Gastrocnemius medialis (tissue), 4 donors: Measurements from ENCODE around the gene TTC28. TPM values are rescaled to one million over a fixed set of nuclear protein-coding genes. Genes with fewer than 3 reads are reported as not detected.

Source experiments
- ATAC-seq, 2 donors: fragments of 150-250 bp; one replicate each; pipeline ENCODE4 v1.9.1; 2016
- DNase-seq, 2 donors: peaks; one replicate each; pipeline ENCODE4 v3.0.0-alpha.2; 2019
- H3K27ac ChIP-seq, 4 donors: fragments of 200-600 bp; sonication (generic); 1 replicate in 1 of 4; 2 replicates in 3 of 4; pipeline ENCODE4 v1.5.1; 2016 to 2018; ENCODE audit warnings: mild to moderate bottlenecking in 2 of 4, moderate library complexity in 1 of 4
- H3K27me3 ChIP-seq, 3 donors: fragments of 200-600 bp; sonication (generic) in 2 of 3; 1 replicate in 1 of 3; 2 replicates in 2 of 3; pipeline versions ENCODE4 v1.5.1 to v1.6.0; 2016 to 2019; ENCODE audit warnings: mild to moderate bottlenecking in 1 of 3, moderate library complexity in 1 of 3
- H3K36me3 ChIP-seq, 2 donors: fragments of 200-600 bp; sonication (generic) in 1 of 2; one replicate each; pipeline ENCODE4 v1.5.1; 2017 to 2018
- H3K4me1 ChIP-seq, 2 donors: fragments of 200-600 bp; sonication (generic) in 1 of 2; one replicate each; pipeline ENCODE4 v1.5.1; 2016 to 2017; ENCODE audit warnings: mild to moderate bottlenecking in 2 of 2
- H3K4me3 ChIP-seq, 4 donors: fragments of 200-600 bp; sonication (generic) in 3 of 4; 1 replicate in 1 of 4; 2 replicates in 3 of 4; pipeline ENCODE4 v1.5.1; 2016 to 2019; ENCODE audit warnings: mild to moderate bottlenecking in 2 of 4
- H3K9me3 ChIP-seq, 3 donors: fragments of 200-600 bp; sonication (generic) in 2 of 3; 1 replicate in 1 of 3; 2 replicates in 2 of 3; pipeline ENCODE4 v1.5.1; 2016 to 2019
- CTCF ChIP-seq, 5 experiments: fragments of 450-650 bp in 3 of 5; fragments of 200-600 bp in 2 of 5; sonication (generic) in 2 of 5; IDR thresholded peaks in 4 of 5; conservative IDR thresholded peaks in 1 of 5; 1 replicate in 4 of 5; 2 replicates in 1 of 5; pipeline ENCODE4 v1.5.1; 2016 to 2019; ENCODE audit warnings: antibody characterized with exemption in 5 of 5, mild to moderate bottlenecking in 3 of 5, moderate library complexity in 3 of 5
- POLR2A ChIP-seq, 2 donors: fragments of 450-650 bp; IDR thresholded peaks; one replicate each; pipeline ENCODE4 v1.6.1; 2017; ENCODE audit warnings: antibody characterized with exemption in 2 of 2, mild to moderate bottlenecking in 2 of 2, moderate library complexity in 2 of 2
- in situ Hi-C, 4 donors: fragments of 200-750 bp; cut with MboI; loops; one replicate each; pipeline versions ENCODE4 v1.15.0 to v1.8.0; 2017; ENCODE audit warnings: low sequenced_read_pairs in 4 of 4
- intact Hi-C: fragments of 100-400 bp; cut with DNase I; formaldehyde crosslinking; loops from one replicate; pipeline ENCODE4 v1.15.1; 2023; ENCODE audit warnings: low total_unique reads
- total RNA-seq, 4 donors: library from RNA; depleted of rRNA; stranded (reverse); fragments of >200 nt; gene quantifications; one replicate each; pipeline versions ENCODE4 v1.1.0 to v1.2.3, GENCODE V29; 2016

Gene TTC28
- total RNA-seq, 4 donors from 2014 or later, result 6.3 to 18.1 (median 8.4) TPM

- no peak overlapping the region for H3K27ac ChIP-seq
- TF ChIP-seq POLR2A (IDR thresholded peaks at IDR 0.05), result no peak
- TF ChIP-seq CTCF (IDR thresholded peaks at IDR 0.05 in 4 of 5, conservative IDR thresholded peaks at IDR 0.05 in 1 of 5), result no peak
- no peaks in the 10 kb centered on the region for H3K9me3 ChIP-seq
- intact Hi-C loops, result no loop called here
- no peak overlapping the region for H3K4me3 ChIP-seq
- H3K36me3 ChIP-seq, result no peaks in the 10 kb centered on the region
- no peaks in the 10 kb centered on the region for H3K27me3 ChIP-seq
- H3K4me1 ChIP-seq, result peaks cover 14% of the 10 kb centered on the region in 2 donors
- in situ Hi-C loops, result no loop called here
- ATAC-seq (no peak), DNase-seq (no peak)
Measured at GRCh38 chr22:28180804-28181731, 498.6 kb downstream of the TTC28 start.

GRCh38 chr22:28179392-28179791, 500.2 kb downstream of the TTC28 start:
- Histone ChIP-seq H3K36me3 (no peaks in the 10 kb centered on the region), H3K27me3 (no peaks in the 10 kb centered on the region), H3K9me3 (no peaks in the 10 kb centered on the region), H3K27ac (no peak overlapping the region), H3K4me1 (peaks cover 14% of the 10 kb centered on the region in 2 donors), H3K4me3 (no peak overlapping the region)
- ATAC-seq (no peak), DNase-seq (no peak)
- in situ Hi-C loops, result no loop called here
- TF ChIP-seq POLR2A (IDR thresholded peaks at IDR 0.05), result no peak
- TF ChIP-seq CTCF (IDR thresholded peaks at IDR 0.05 in 4 of 5, conservative IDR thresholded peaks at IDR 0.05 in 1 of 5), result no peak
- intact Hi-C loops, result no loop called here

- Histone ChIP-seq H3K36me3 (no peaks in the 10 kb centered on the region), H3K9me3 (no peaks in the 10 kb centered on the region), H3K27ac (no peak overlapping the region), H3K4me1 (peaks cover 2 to 10% of the 10 kb centered on the region in 2 donors), H3K27me3 (no peaks in the 10 kb centered on the region), H3K4me3 (no peak overlapping the region)
- TF ChIP-seq CTCF (IDR thresholded peaks at IDR 0.05 in 4 of 5, conservative IDR thresholded peaks at IDR 0.05 in 1 of 5) (no peak), POLR2A (IDR thresholded peaks at IDR 0.05) (no peak)
- DNase-seq, result no peak
- intact Hi-C loops, result no loop called here
- in situ Hi-C loops, result no loop called here
- ATAC-seq, result no peak
Measured at GRCh38 chr22:28175730-28176492, 503.7 kb downstream of the TTC28 start.

- in situ Hi-C loops (no loop called here), intact Hi-C loops (no loop called here)
- DNase-seq (no peak), ATAC-seq (no peak)
- no peak overlapping the region for H3K4me3 ChIP-seq
- no peak overlapping the region for H3K27ac ChIP-seq
- H3K9me3 ChIP-seq, result no peaks in the 10 kb centered on the region
- TF ChIP-seq CTCF (IDR thresholded peaks at IDR 0.05 in 4 of 5, conservative IDR thresholded peaks at IDR 0.05 in 1 of 5) (no peak), POLR2A (IDR thresholded peaks at IDR 0.05) (no peak)
- peaks cover 0 to 10% of the 10 kb centered on the region in 2 donors for H3K4me1 ChIP-seq
- H3K36me3 ChIP-seq, result no peaks in the 10 kb centered on the region
- no peaks in the 10 kb centered on the region for H3K27me3 ChIP-seq
Measured at GRCh38 chr22:28174509-28174908, 505.1 kb downstream of the TTC28 start.
